DND-41 (cell line): ENCODE data around the gene TRMT61A.

Experiments used
- ATAC-seq: fragments of 200-7000 bp; cut with Tn5 transposase; 3 replicates; pipeline ENCODE4 v1.9.1; 2021; ENCODE audit warnings: low read depth; ENCODE audit not compliant: insufficient read depth
- DNase-seq: peaks from one replicate; pipeline ENCODE4 v3.0.0-alpha.2; 2020
- H2AFZ ChIP-seq: 2 replicates; pipeline ENCODE4 v1.6.0; 2012; ENCODE audit warnings: low read depth, low read length
- H3K27ac ChIP-seq: 2 replicates; pipeline ENCODE4 v1.5.1; 2012; ENCODE audit warnings: low read length, inconsistent platforms
- H3K27me3 ChIP-seq: fragments of 200-600 bp; sonication (generic); 2 replicates; pipeline ENCODE4 v1.6.0; 2012; ENCODE audit warnings: low read length, mild to moderate bottlenecking, inconsistent platforms; ENCODE audit not compliant: insufficient read depth, poor library complexity
- H3K36me3 ChIP-seq: 2 replicates; pipeline ENCODE4 v1.5.1; 2012; ENCODE audit warnings: low read length, inconsistent platforms; ENCODE audit not compliant: insufficient read depth
- H3K4me1 ChIP-seq: 2 replicates; pipeline ENCODE4 v1.5.1; 2012; ENCODE audit warnings: mild to moderate bottlenecking, low read length; ENCODE audit not compliant: insufficient read depth
- H3K4me2 ChIP-seq: 2 replicates; pipeline ENCODE4 v1.6.0; 2012; ENCODE audit warnings: mild to moderate bottlenecking, moderate library complexity, low read length, inconsistent platforms; ENCODE audit not compliant: insufficient read depth
- H3K4me3 ChIP-seq, 2 experiments: fragments of 200-600 bp in 1 of 2; shearing (Covaris generic) in 1 of 2; 2 replicates each; pipeline ENCODE4 v1.5.1; 2012 to 2016; ENCODE audit warnings: inconsistent platforms in 2 of 2, low read length in 2 of 2, mild to moderate bottlenecking in 2 of 2, low read depth in 1 of 2, moderate library complexity in 1 of 2
- H3K79me2 ChIP-seq: 2 replicates; pipeline ENCODE4 v1.6.0; 2012; ENCODE audit warnings: low read length, inconsistent platforms; ENCODE audit not compliant: insufficient read depth
- H3K9ac ChIP-seq: 2 replicates; pipeline ENCODE4 v1.6.0; 2012; ENCODE audit warnings: low read depth, mild to moderate bottlenecking, inconsistent platforms, low read length, moderate library complexity
- H3K9me3 ChIP-seq: 2 replicates; pipeline ENCODE4 v1.5.1; 2012; ENCODE audit warnings: low read length, moderate library complexity, mild to moderate bottlenecking, inconsistent platforms; ENCODE audit not compliant: insufficient read depth, severe bottlenecking
- H4K20me1 ChIP-seq: 2 replicates; pipeline ENCODE4 v1.6.0; 2012; ENCODE audit warnings: low read length; ENCODE audit not compliant: insufficient read depth
- CTCF ChIP-seq: IDR thresholded peaks from 2 replicates; pipeline ENCODE4 v1.5.1; 2012; ENCODE audit warnings: borderline replicate concordance, low read length, moderate library complexity, mild to moderate bottlenecking; ENCODE audit not compliant: poor library complexity, severe bottlenecking; ENCODE audit errors: extremely low read depth
- EZH2 ChIP-seq: IDR thresholded peaks from 3 replicates; pipeline ENCODE4 v1.6.1; 2012; ENCODE audit warnings: borderline replicate concordance, low read depth, mild to moderate bottlenecking, moderate library complexity, low read length, inconsistent platforms; ENCODE audit not compliant: severe bottlenecking

Gene TRMT61A

GRCh38 chr14:103501041-103501870 lies 27.7 kb upstream of the TRMT61A start:
- Histone ChIP-seq H3K79me2 (no peaks in the 10 kb centered on the region), H2AFZ (no peak overlapping the region), H3K4me2 (no peak overlapping the region), H3K9ac (no peak overlapping the region), H4K20me1 (peaks cover 4% of the 10 kb centered on the region), H3K27ac (no peak overlapping the region), H3K27me3 (no peaks in the 10 kb centered on the region), H3K4me1 (no peaks in the 10 kb centered on the region), H3K9me3 (no peaks in the 10 kb centered on the region), H3K4me3 (no peak overlapping the region), H3K36me3 (peaks cover 80% of the 10 kb centered on the region)
- no peak for TF ChIP-seq EZH2
- TF ChIP-seq CTCF: no peak
- DNase-seq (no peak), ATAC-seq (no peak)

- Histone ChIP-seq H4K20me1 (peaks cover 4% of the 10 kb centered on the region), H2AFZ (no peak overlapping the region), H3K27ac (no peak overlapping the region), H3K9me3 (no peaks in the 10 kb centered on the region), H3K36me3 (peaks cover 79% of the 10 kb centered on the region), H3K9ac (no peak overlapping the region), H3K79me2 (no peaks in the 10 kb centered on the region), H3K4me1 (no peaks in the 10 kb centered on the region), H3K27me3 (no peaks in the 10 kb centered on the region), H3K4me2 (no peak overlapping the region), H3K4me3 (no peak overlapping the region)
- ATAC-seq (no peak), DNase-seq (no peak)
- TF ChIP-seq CTCF (no peak), EZH2 (no peak)
Measured at GRCh38 chr14:103501921-103502669, 26.9 kb upstream of the TRMT61A start.

GRCh38 chr14:103502877-103503276 lies 26.1 kb upstream of the TRMT61A start:
- no peak overlapping the region for H3K27ac ChIP-seq
- no peaks in the 10 kb centered on the region for H3K9me3 ChIP-seq
- H3K9ac ChIP-seq: no peak overlapping the region
- H3K4me1 ChIP-seq: no peaks in the 10 kb centered on the region
- peaks cover 79% of the 10 kb centered on the region for H3K36me3 ChIP-seq
- peaks cover 4% of the 10 kb centered on the region for H4K20me1 ChIP-seq
- no peak for ATAC-seq
- no peak overlapping the region for H3K4me2 ChIP-seq
- no peaks in the 10 kb centered on the region for H3K79me2 ChIP-seq
- no peaks in the 10 kb centered on the region for H3K27me3 ChIP-seq
- H2AFZ ChIP-seq: no peak overlapping the region
- TF ChIP-seq CTCF: no peak
- no peak for TF ChIP-seq EZH2
- DNase-seq: no peak
- no peak overlapping the region for H3K4me3 ChIP-seq
